ENCODE data around the gene MYL7. TPM values are rescaled to one million over a fixed set of nuclear protein-coding genes. Genes with fewer than 3 reads are reported as not detected.
A peak's percentile ranks its signal among the peaks of the same experiment; 100 is the strongest.

Gene MYL7
- total and polyA plus RNA-seq, 4 donors, result 0.66 to 4.5 (median 2.2) TPM; not detected in 1

DNA sequence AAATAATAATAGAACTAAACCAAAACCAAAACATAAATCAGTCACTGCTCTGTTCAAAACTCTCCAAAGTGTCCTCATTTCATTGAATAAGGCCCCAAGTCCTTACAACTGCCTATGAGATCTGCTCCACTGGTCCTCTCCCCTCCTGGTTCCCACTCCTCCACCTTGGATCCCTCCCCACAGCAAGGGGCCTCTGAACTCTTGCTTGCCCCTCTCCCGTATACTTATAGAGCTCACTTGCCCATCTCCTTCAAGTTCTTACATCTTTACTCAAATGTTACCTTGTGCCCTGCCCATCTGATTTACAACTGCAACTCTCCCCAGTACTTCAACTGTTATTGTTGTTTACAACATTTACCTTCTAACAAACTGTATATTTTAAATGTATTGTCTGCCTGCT, 18.6 kb downstream of the MYL7 start:
- H3K4me3 ChIP-seq (ENCODE audit: low read depth, low read length), result peak overlapping the region; percentile 60
- 40% methylated on average over 1 of the region's 1 CpG for WGBS (ENCODE audit: insufficient coverage)
- H3K9me3 ChIP-seq (ENCODE audit: control insufficient read depth, insufficient read depth, low read length), result peaks cover 2% of the 10 kb centered on the region
- H3K4me1 ChIP-seq (ENCODE audit: control insufficient read depth, insufficient read depth, low read length), result peaks cover 23% of the 10 kb centered on the region
- H3K27ac ChIP-seq (ENCODE audit: low read depth, low read length), result peak overlapping the region; percentile 82
- peaks cover 35% of the 10 kb centered on the region for H3K36me3 ChIP-seq (ENCODE audit: control insufficient read depth, insufficient read depth, low read length)
- H3K27me3 ChIP-seq (ENCODE audit: control insufficient read depth, insufficient read depth, low read length), result no peaks in the 10 kb centered on the region
- no peak for DNase-seq (ENCODE audit: low read depth in 4 of 6, low spot score in 6 of 6)

DNA sequence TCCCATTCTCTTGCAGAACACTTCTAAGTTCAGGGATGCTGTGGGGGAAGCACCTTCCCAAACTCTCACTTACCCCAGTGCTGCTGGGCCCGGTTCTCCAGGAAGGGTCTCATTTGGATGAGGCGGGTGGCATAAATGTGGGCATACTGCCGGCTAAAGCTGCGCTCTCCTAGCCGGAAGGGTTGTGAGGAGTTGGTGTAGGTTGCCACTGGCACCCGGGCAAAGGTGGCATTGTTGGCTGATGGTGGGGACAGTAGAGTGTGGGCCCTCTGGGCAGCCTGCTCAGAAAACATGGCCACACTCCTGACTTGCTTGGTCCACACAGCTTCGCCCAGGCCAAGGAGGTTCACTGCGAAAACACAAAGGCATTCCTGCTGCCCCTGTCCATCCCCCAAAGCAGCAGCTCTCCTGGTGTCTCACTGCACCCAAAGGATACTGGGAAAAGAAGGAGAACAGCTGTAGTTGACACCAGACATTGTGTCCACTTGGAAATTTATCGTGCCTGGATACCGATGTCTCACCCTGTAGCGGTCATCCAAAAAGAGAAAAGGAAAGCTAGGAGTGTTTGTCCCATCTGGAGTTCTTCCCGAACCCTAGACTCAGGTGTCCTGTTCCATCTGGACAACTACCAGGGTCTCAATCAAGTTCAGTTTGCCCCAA, 19.2 kb downstream of the MYL7 start:
- Histone ChIP-seq H3K36me3 (ENCODE audit: control insufficient read depth, insufficient read depth, low read length) (peaks cover 41% of the 10 kb centered on the region), H3K27me3 (ENCODE audit: control insufficient read depth, insufficient read depth, low read length) (no peaks in the 10 kb centered on the region), H3K4me1 (ENCODE audit: control insufficient read depth, insufficient read depth, low read length) (peaks cover 23% of the 10 kb centered on the region), H3K4me3 (ENCODE audit: low read depth, low read length) (no peak overlapping the region), H3K27ac (ENCODE audit: low read depth, low read length) (no peak overlapping the region), H3K9me3 (ENCODE audit: control insufficient read depth, insufficient read depth, low read length) (no peaks in the 10 kb centered on the region)
- no peak for DNase-seq (ENCODE audit: low read depth in 4 of 6, low spot score in 6 of 6)
- 88% methylated on average over 11 of the region's 12 CpGs for whole genome bisulfite sequencing (ENCODE audit: insufficient coverage)

DNA sequence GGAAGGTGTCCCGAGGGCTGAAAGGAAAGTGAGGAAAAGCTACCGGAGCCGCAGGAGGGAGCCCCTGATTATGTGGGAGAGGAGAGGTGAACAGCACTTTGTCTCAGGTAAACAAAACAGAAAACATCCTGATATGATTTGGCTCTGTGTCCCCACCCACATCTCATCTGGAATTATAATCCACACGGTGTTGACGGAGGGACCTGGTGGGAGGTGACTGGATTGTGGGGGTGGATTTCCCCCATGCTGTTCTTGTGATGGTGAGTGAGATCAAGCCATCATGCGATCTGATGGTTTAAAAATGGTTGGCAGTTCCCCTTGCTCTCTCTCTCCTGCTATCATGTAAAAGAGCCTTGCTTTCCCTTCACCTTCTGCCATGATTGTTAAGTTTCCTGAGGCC, 20.7 kb downstream of the MYL7 start:
- Histone ChIP-seq H3K27ac (ENCODE audit: low read depth, low read length) (no peak overlapping the region), H3K36me3 (ENCODE audit: control insufficient read depth, insufficient read depth, low read length) (peaks cover 56% of the 10 kb centered on the region), H3K4me1 (ENCODE audit: control insufficient read depth, insufficient read depth, low read length) (peaks cover 36% of the 10 kb centered on the region)

DNA sequence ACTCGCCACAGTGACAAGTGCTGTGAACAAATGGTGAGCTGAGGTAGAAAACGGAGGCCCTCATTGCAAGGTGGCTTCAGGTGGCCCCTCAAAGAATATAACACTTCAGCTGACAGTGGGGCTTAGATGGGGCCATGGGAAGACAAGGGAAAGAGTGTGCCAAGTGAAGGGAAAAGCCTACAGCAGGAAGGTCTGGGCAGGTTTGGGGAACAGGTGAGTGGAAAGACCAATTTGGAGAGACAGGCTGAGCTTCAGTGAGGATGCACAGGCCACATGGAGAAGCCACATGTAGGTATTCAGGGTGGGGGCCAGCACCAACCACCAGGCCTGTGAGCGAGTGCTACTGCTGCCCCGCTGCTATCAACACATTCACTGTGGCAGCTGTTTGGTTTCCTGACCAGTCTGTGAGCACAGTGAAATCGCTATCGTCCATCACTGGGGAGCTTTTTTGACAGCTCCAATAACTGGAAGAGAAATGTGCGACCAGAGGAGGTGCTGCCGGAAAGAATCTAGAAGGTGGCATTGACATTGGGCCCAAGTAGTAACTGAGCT, 21.2 kb downstream of the MYL7 start:
- Histone ChIP-seq H3K4me3 (ENCODE audit: low read depth, low read length) (no peak overlapping the region), H3K27me3 (ENCODE audit: control insufficient read depth, insufficient read depth, low read length) (no peaks in the 10 kb centered on the region), H3K27ac (ENCODE audit: low read depth, low read length) (no peak overlapping the region), H3K9me3 (ENCODE audit: control insufficient read depth, insufficient read depth, low read length) (no peaks in the 10 kb centered on the region), H3K4me1 (ENCODE audit: control insufficient read depth, insufficient read depth, low read length) (peaks cover 41% of the 10 kb centered on the region), H3K36me3 (ENCODE audit: control insufficient read depth, insufficient read depth, low read length) (peaks cover 60% of the 10 kb centered on the region)
- no peak for DNase-seq (ENCODE audit: low read depth in 4 of 6, low spot score in 6 of 6)
- whole genome bisulfite sequencing (ENCODE audit: insufficient coverage), result 86% methylated on average over 8 of the region's 8 CpGs

More for the DNA sequence above, 20.7 kb downstream of the MYL7 start:
- WGBS (ENCODE audit: insufficient coverage), result no CpG with 5 or more reads among the region's 6 CpGs
- no peaks in the 10 kb centered on the region for H3K27me3 ChIP-seq (ENCODE audit: control insufficient read depth, insufficient read depth, low read length)
- no peaks in the 10 kb centered on the region for H3K9me3 ChIP-seq (ENCODE audit: control insufficient read depth, insufficient read depth, low read length)
- H3K4me3 ChIP-seq (ENCODE audit: low read depth, low read length), result no peak overlapping the region
- no peak for DNase-seq (ENCODE audit: low read depth in 4 of 6, low spot score in 6 of 6)

DNA sequence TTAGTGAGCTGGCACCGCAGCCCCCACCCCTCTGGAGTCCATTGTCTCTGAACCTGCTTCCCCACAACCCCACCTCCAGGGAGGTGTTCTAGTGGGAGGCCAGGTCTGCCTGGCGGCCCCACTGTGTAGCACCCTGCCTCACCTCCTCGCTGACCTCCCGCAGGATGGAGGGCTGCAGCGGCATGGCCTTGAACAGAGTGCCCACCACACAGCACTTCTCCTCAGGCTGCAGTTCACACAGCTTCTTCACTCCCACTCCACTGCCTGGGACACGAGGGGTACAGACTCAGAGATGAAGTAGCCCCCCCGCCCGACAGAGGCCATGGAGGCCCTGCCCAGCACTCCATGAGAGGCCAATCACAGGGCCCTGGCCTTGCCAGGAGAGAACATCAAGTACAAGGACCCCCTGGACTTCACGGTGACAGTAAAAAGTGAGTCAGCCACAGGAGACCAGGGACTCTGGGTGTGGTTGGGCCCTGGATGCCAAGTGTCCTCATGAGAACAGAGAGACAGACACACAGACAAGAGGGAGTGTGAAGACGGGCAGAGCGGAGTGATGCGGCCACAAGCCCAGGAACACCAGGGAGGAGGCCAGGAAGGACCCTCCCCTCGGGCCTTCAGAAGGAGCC, 23.2 kb downstream of the MYL7 start:
- no peak overlapping the region for H3K27ac ChIP-seq (ENCODE audit: low read depth, low read length)
- 95% methylated on average over 11 of the region's 13 CpGs for WGBS (ENCODE audit: insufficient coverage)
- H3K36me3 ChIP-seq (ENCODE audit: control insufficient read depth, insufficient read depth, low read length), result peaks cover 80% of the 10 kb centered on the region
- H3K4me1 ChIP-seq (ENCODE audit: control insufficient read depth, insufficient read depth, low read length), result peaks cover 50% of the 10 kb centered on the region
- H3K4me3 ChIP-seq (ENCODE audit: low read depth, low read length), result no peak overlapping the region
- no peaks in the 10 kb centered on the region for H3K9me3 ChIP-seq (ENCODE audit: control insufficient read depth, insufficient read depth, low read length)
- H3K27me3 ChIP-seq (ENCODE audit: control insufficient read depth, insufficient read depth, low read length), result no peaks in the 10 kb centered on the region
- no peak for DNase-seq (ENCODE audit: low read depth in 4 of 6, low spot score in 6 of 6)

DNA sequence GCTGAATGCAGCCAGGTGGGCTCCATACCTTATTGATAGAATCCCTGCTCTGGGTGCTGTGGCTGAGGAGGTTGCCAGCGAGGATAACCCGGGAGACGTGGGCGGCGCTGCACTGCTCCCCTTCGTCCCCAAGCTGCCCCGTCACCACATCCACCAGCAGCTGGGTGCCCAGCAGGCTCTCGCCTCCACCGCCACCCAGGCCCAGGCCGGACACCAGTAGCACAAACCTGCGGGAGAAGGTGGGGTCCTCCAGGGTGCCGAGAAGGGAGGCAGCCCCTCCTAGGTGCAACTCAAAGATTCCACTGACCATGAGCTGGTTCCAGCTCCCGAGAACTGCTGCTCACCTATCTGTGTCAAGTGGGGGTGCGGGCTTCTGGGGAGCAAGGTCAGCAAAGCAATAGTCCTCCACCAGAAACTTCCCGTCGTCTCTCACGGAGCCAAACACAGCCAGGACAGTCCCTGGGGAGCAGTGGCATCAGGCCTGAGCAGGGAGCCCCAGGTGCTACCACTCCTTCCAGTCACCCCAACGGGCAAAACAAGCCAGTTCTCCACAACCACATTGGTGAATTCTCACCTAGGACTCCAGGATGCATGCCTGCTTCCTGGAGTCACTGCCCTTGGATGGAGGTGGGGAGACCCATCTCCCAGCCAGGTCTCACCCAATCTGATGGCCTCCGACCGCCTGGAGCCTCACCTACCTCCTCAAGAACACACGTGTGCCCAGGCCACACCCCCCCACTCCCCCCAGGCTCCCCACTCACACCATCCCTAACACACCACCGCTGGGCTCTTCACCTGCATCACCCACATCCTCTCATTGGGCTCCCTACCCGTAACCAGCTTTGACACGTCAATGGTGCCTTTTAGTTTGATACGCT, 24.1 kb downstream of the MYL7 start:
- Histone ChIP-seq H3K27me3 (ENCODE audit: control insufficient read depth, insufficient read depth, low read length) (no peaks in the 10 kb centered on the region), H3K4me3 (ENCODE audit: low read depth, low read length) (no peak overlapping the region), H3K4me1 (ENCODE audit: control insufficient read depth, insufficient read depth, low read length) (peaks cover 54% of the 10 kb centered on the region), H3K27ac (ENCODE audit: low read depth, low read length) (no peak overlapping the region), H3K36me3 (ENCODE audit: control insufficient read depth, insufficient read depth, low read length) (peaks cover 89% of the 10 kb centered on the region), H3K9me3 (ENCODE audit: control insufficient read depth, insufficient read depth, low read length) (no peaks in the 10 kb centered on the region)
- WGBS (ENCODE audit: insufficient coverage), result 93% methylated on average over 24 of the region's 25 CpGs
- no peak for DNase-seq (ENCODE audit: low read depth in 4 of 6, low spot score in 6 of 6)

DNA sequence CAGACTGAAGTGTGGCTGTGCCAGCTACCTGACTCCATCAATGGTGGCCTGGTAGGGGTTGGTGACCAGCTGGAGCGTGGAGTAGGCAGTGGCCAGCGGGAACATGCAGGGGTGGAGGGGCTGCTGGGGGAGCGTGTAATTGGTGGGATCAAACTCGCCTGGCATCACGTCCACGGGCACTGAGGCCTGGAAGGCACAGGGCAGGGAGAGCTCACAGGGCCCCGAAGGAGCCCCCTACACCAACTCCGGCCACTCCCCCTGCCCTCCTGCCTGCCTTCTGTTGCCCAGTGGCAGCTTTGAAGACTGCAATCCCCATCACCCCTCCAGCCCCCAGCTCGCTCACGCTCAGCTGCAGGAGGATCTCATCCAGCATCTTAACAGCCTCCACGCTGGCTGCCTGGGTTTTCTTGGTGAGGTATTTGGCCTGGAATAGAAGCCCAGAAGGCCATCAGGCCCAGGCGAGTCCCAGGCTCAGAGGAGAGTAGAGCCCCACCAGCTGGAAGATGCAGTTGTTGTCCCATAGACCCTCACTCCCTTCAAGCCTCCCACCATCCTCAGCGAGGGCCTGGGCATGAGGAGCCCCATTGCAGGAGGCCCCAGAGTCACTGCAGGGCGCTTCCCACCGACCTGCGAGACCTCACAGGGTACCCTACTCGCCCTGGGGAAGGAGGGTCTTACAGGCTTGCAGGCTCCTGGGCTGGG, 24.9 kb downstream of the MYL7 start:
- Histone ChIP-seq H3K9me3 (ENCODE audit: control insufficient read depth, insufficient read depth, low read length) (no peaks in the 10 kb centered on the region), H3K4me1 (ENCODE audit: control insufficient read depth, insufficient read depth, low read length) (peaks cover 57% of the 10 kb centered on the region), H3K36me3 (ENCODE audit: control insufficient read depth, insufficient read depth, low read length) (peaks cover 90% of the 10 kb centered on the region), H3K27me3 (ENCODE audit: control insufficient read depth, insufficient read depth, low read length) (no peaks in the 10 kb centered on the region), H3K27ac (ENCODE audit: low read depth, low read length) (no peak overlapping the region), H3K4me3 (ENCODE audit: low read depth, low read length) (no peak overlapping the region)
- WGBS (ENCODE audit: insufficient coverage), result 87% methylated on average over 13 of the region's 17 CpGs
- no peak for DNase-seq (ENCODE audit: low read depth in 4 of 6, low spot score in 6 of 6)

DNA sequence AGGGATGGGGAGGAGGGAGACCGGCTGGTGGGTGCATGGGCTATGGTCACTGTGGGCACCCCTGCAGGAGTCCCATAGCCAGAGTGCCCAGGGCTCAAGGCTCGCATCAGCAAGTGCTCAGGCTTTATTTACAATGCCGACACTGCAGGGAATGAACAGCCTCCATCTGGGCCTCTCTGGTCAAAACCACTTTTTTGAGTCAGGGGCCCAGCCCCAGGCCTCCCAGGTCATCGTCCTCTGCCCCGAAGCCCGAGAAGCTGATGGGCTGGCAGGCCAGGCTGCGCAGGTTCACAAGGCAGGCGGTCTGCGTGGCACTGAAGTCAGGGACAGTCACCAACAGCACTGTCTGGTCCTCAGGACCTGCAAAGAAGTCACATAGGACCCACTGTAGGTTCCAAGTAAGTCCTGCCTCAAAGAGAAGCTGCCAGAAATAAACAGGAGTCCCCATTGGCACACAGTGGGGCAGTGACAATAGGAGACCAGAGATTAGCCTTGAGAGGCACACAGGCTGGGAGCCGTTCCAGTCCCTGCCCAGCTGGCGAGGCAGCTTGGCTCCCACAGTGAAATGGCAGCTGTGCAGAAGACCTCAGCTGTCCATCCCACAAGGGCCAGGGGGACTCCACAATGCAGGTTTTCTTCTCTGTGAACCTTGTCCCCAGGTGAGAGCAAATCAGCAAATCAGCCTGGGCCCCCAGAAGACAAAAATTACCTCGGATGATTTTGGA, 26.4 kb downstream of the MYL7 start:
- peaks cover 67% of the 10 kb centered on the region for H3K4me1 ChIP-seq (ENCODE audit: control insufficient read depth, insufficient read depth, low read length)
- peak in 3 of 6 donors; percentile 42 to 82 (median 50) for DNase-seq (ENCODE audit: low read depth in 4 of 6, low spot score in 6 of 6)
- 69% methylated on average over 12 of the region's 12 CpGs for WGBS (ENCODE audit: insufficient coverage)
- peaks cover 97% of the 10 kb centered on the region for H3K36me3 ChIP-seq (ENCODE audit: control insufficient read depth, insufficient read depth, low read length)
- no peaks in the 10 kb centered on the region for H3K9me3 ChIP-seq (ENCODE audit: control insufficient read depth, insufficient read depth, low read length)
- no peaks in the 10 kb centered on the region for H3K27me3 ChIP-seq (ENCODE audit: control insufficient read depth, insufficient read depth, low read length)
- H3K4me3 ChIP-seq (ENCODE audit: low read depth, low read length), result no peak overlapping the region
- peak overlapping the region; percentile 37 for H3K27ac ChIP-seq (ENCODE audit: low read depth, low read length)
